Activated CD4-positive, CD25-positive, alpha-beta regulatory T cell treated with anti-CD3 and anti-CD28 coated beads, Interleukin-2, amount 50 U/mL, for 24 hours (primary cell): ENCODE measurements around the gene CLEC4A.
"Not testable (repeated sequence)": the region's sequence is repeated elsewhere in the genome, so short reads cannot be mapped to it uniquely, and the experiment has no call there.

Experiments
- ATAC-seq, 2 donors: fragments of 150-1000 bp; cut with Tn5 transposase; one replicate each; pipeline ENCODE4 v1.10.0; 2021; ENCODE audit warnings: mild to moderate bottlenecking in 1 of 2, moderate library complexity in 1 of 2

The CLEC4A gene

GRCh38 chr12:8123124-8123912 is at the start of gene CLEC4A:
CLEC4A (plus strand) TSS chr12:8123617; CDS start chr12:8123879, 262 bp downstream.
- ATAC-seq: no peak

GRCh38 chr12:8075935-8076334 is 47.5 kb upstream of the CLEC4A start:
- no peak for ATAC-seq

- no peak for ATAC-seq
Observed at GRCh38 chr12:8076366-8076765, 47.1 kb upstream of the CLEC4A start.

DNA sequence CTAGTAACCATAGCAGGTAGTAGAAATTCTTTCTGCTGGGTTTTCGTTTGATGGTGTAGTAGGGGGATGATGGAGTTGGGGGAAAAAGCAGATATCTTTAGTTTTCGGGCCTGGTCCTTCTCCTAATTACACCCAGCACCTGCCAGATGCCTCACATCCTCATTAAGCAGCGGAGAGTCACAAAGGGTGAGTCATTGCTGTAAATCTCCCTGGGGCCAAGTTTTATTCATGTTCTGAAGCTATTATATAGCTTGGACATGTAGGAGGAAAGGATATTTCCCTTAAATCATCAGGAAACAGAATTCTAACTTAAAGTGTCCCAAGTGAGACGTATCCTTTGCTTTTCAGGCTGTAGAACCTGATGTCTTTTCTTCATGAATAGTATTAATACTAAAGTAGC is 46.2 kb upstream of the CLEC4A start:
- ATAC-seq: no peak

DNA sequence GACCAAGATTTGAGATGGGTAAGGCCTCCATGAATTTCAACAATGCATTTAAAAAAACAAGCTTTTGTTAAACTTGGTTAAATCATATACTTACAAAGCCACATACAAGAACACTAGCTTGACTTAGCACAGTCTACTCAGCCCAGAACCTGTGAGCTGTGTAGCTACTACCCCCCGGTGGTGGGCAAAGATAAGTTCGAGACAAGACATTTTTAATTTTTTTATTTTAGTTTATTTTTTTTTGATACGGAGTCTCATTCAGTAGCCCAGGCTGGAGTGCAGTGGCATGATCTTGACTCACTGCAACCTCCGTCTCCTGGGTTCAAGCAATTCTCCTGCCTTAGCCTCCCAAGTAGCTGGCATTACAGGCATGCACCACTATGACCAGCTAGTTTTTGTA is 45.0 kb upstream of the CLEC4A start:
- peak; percentile 9 to 11 for ATAC-seq

- ATAC-seq: no peak
Observed at GRCh38 chr12:8078916-8079315, 44.5 kb upstream of the CLEC4A start.

GRCh38 chr12:8080120-8080519 is 43.3 kb upstream of the CLEC4A start:
- no peak for ATAC-seq

GRCh38 chr12:8081251-8081920 is 42.0 kb upstream of the CLEC4A start:
- ATAC-seq: peak in 1 of 2 donors; percentile 11

DNA sequence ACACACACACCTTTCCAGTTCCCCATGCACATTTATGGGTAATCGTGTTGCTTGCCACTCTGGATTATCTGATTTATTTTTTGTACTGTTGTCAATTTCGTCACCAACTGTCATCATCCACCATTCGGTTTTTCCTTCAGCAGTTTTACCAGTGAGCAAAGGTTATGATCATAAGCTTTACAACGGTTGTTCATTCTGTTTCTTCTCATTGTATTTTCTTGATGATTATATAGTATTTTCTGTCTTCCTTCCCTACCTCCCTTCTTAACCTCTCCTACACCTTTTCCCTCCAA is 40.7 kb upstream of the CLEC4A start:
- ATAC-seq: no peak

DNA sequence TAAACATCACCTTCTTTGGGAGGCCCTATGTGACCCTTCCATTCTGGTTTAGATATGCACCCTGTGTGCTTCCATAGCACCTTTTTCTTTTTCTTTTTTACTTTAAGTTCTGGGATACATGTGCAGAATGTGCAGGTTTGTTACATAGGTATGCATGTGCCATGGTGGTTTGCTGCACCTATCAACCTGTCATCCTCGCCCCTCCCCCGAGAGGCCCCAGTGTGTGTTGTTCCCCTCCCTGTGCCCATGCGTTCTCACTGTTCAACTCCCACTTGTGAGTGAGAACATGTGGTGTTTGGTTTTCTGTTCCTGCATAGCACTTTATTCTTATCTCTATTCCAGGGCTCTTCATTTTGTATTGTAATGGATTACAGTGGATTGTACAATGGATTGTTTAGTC is 39.1 kb upstream of the CLEC4A start:
- ATAC-seq: not testable (repeated sequence)

DNA sequence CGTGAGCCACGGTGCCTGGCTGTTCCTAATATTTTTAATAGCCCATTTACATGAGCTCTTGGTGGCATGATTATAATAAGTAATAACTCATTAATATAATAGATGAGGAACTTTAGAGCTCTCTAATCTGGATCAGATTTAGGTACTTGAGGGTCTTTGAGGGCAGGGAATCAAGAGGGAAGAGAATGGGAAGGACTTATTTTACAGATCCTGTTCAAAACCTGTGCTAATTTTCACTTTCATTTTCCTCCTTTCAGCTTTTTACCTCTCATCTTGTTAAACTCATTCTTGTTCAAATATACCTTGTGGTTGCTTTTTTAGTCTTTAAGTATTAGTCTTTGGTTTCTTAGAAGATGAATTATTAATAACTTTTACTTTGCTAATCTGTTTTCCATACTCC is 35.8 kb upstream of the CLEC4A start:
- ATAC-seq: peak in 1 of 2 donors; percentile 11

GRCh38 chr12:8088574-8088973 is 34.8 kb upstream of the CLEC4A start:
- ATAC-seq: peak; percentile 85 to 89

GRCh38 chr12:8089277-8089676 is 34.1 kb upstream of the CLEC4A start:
- not testable (repeated sequence) for ATAC-seq

GRCh38 chr12:8089716-8090115 is 33.7 kb upstream of the CLEC4A start:
- ATAC-seq: no peak

DNA sequence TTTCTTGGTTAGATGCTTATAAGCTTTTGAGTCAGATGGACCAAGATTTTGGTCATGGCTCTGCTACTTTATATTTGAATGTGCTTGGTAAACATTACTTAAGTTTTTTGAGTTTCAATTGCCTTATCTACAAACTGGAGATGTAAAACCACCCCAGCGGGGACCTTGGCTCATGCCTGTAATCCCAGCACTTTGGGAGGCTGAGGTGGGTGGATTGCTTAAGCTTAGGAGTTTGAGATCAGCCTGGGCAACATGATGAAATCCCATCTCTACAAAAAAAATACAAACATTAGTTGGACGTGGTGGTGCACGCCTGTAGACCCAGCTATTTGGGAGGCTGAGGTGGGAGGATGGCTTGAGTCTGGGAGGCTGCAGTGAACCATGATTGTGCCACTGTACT is 30.1 kb upstream of the CLEC4A start:
- ATAC-seq: no peak

GRCh38 chr12:8096281-8096915 is 27.0 kb upstream of the CLEC4A start:
- no peak for ATAC-seq

GRCh38 chr12:8099235-8099634 is 24.2 kb upstream of the CLEC4A start:
- peak; percentile 49 to 61 for ATAC-seq

- peak; percentile 43 to 48 for ATAC-seq
Observed at GRCh38 chr12:8108808-8109398, 14.5 kb upstream of the CLEC4A start.

GRCh38 chr12:8113117-8113516 is 10.3 kb upstream of the CLEC4A start:
- ATAC-seq: not testable (repeated sequence)

GRCh38 chr12:8120072-8120713 is 3.2 kb upstream of the CLEC4A start:
- ATAC-seq: no peak

- ATAC-seq: no peak
Observed at GRCh38 chr12:8127138-8127537, 3.7 kb downstream of the CLEC4A start.

- not testable (repeated sequence) for ATAC-seq
Observed at GRCh38 chr12:8133636-8134397, 10.4 kb downstream of the CLEC4A start.
